ENCODE data around the gene CNOT6.

Gene CNOT6

DNA sequence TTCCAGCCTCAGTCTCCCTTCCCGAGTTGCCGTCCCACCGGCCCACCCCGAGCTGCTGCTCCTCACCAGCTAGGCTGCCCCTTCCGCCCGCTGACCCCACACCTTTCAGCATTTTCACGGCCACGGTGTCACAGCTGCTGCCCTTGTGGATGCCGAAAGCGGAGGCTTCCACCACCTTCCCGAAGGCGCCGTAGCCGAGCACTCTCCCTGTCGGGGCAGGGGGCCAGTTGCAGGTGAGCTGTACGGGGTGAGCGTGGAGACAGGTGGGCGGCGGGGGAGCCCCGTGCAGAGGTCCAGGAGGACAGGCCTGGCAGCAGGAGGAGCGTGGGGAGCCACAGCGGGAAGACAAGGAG is 125.4 kb downstream of the CNOT6 start:
- DNase-seq (ENCODE audit: low read depth in 2 of 2): no peak

DNA sequence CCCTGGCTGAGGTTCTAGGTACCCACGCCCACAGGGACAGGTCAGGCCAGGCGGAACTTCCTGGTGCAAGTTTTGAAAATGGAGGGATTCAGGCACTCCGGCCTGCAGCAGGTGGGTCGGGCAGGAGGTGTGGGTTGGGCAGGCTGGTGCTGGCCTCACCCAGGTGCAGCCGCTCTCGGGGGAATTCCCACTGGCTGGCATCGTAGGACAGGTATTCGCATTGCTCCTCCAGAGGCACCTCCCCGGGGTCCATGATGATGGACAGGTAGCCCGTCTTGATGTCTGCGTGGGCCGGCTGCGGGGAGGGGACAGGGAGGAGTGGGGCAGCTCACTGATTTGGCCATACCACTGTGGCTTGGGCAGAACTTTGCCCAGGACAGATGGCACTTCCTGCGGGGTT is 125.8 kb downstream of the CNOT6 start:
- no peak for DNase-seq (ENCODE audit: low read depth in 2 of 2)

DNA sequence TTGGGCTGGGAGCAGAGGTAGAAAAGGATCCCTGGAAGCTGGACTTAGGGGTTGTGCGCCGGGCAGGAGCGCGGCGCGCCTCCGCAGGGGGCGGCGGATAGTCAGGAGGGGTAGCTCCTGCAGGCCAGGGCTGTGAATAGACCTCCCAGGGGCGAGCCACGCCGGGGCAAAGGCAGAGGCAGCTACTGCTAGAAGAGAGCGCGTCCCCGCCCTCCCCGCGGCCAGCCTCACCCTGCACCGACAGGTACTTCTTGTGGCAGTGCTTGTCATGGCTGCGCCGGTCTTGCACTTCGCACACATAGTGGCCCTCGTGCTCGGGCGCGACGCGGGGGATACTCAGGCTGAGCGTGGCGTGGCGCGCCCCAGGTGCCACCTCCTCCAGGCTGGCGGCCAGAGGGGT is 127.1 kb downstream of the CNOT6 start:
- DNase-seq (ENCODE audit: low read depth in 2 of 2): no peak

DNA sequence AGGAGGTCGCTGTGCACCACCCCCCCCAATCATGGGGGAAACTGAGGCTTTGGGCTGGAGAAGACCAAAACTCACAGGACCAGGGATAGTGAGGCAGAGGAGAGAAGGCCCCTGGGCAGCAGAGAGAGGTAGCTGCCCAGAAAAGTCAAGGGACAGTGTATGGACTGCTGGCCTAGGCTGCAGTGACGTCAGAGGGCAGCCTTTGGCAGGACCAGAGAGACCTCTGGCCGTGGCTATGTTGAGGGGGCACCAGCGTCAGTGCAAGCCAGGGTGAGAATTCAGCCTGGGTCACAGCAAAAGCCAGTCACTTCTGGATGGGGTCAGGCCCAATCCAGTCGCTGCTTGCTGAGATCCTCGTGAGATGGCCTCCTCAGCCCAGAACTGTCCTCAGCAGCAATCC is 128.7 kb downstream of the CNOT6 start:
- DNase-seq (ENCODE audit: low read depth in 2 of 2): no peak

DNA sequence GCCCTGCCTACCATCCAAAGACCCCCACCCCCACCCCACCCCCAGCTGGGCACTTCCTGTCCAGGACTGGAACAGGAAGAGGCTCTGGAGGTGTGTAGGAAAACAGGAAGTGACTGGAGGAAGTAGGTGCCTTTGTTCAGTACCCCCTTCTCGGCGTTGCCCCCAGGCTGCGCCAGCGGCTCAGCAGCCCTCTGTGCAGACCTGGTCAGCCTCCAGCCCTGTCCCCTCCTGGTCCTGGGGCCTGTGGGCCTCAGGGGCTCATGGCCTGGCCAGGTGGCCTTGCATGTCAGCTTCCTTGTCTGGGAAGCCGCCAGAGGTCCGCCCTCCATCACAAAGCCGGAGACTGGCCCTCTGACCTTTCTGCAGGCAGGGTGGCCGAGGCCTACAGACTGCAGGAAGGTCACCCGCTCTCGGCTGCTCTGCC is 129.2 kb downstream of the CNOT6 start:
- DNase-seq (ENCODE audit: low read depth in 2 of 2): no peak

DNA sequence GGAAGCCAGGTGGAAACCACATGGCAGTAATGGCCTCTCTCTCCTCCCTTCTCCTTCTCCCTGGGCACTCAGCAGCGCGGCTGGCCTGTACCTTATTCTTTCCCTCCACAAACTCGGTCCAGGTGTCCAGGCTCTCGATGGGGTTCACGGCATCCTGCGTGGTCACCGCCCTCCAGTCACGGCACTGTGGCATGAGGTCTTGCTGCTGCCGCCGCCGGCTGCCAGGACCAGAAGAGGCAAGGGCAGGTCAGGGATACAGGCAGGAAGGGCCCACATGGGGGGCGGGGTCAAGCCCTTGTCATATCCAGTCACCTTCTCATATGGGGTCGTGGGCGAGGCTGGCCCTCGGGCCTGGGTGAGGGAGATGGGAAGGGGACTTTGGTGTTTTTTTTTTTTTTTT is 129.7 kb downstream of the CNOT6 start:
- DNase-seq (ENCODE audit: low read depth in 2 of 2): no peak

DNA sequence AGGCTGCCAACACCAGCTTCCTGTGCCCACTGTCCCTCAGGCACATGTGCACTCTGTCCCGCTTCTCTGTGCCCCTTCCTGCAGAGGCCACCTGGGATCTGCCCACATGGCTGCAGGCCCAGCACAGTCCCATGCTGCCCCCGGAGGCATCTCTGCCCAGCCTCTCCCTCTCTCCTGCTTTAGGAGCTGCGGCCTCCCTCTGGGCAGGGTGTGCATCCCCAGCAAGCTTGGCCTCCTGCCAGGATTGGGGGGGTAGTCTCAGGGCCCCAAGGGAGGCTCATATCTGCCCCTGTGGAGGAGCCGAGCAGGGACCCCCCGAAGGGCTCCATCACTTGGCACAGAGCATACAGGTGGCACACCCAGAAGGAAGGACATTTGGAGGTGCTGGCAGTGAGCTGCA is 130.4 kb downstream of the CNOT6 start:
- DNase-seq (ENCODE audit: low read depth in 2 of 2): no peak

DNA sequence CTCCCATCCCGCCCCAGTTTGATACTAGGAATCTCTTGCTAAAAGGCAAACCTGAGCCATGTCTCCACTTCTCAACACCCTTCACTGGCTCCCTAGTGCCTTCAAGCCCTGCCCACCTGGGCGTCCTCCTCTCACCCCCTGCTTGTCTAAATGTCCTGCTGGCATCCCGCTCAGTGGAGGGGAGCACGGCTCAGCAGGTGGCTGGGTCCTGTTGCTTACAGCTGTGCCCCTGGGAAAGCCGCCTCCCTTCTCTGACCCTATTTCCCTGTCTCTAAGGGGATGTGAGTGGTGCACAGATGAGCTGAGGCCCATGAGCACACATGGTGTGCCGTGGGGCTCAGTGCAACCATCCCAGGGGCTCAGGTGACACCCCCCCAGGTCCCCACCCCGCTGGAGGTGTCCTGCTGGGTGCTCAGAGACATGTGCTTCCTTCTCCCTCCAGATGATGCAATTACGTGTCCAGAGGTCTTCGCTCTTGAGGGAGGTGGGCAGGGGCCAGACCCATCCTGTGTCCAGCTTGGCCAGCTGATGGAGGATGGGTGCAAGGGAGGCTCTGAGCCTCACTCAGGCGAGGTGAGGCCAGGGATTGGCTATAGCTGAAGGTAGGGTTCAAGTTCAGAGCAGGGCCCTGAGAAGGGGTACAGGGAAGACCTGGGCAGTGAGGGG is 131.1 kb downstream of the CNOT6 start:
- no peak for DNase-seq (ENCODE audit: low read depth in 2 of 2)

DNA sequence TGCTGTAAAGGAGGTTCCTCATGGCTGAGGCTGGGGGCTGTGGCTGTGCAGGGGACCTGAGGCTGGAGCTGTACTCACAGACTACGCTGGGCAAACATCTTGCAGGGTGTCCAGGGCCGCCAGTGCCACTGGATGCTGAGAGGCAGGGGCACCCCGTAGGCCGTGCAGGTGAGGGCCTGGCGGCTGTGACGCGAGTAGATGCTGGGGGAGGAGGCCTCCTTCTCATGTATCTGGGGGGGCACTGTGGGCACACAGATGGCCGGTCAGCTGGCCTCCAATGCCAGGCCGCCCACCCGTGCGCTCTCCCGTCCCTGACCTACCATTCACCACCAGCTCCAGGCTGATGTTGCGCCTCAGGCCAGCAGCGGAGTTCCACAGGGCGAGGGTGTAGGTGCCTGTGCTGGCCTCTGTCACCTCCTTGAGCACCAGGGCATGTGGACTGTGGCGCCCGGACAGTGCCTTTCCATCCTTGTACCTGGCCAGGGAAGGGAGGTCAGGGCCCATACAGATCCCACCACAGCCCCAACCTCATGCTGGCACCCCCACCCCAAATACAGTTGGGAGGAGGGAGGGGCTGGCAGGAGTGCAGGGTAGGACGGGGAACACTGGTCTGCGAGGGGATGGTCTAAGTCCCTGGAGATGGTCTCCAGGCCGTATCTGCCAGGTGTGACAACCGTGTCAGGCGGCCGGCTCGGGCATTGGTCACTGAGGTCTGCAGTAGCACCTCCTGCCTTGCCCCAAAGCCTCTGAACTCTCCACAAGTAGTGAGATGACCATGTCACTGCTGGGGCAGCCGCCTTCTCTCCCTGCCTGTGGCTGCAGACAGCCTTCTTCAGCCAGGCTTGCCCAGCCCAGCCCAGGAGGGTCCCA is 131.8 kb downstream of the CNOT6 start:
- no peak for DNase-seq (ENCODE audit: low read depth in 2 of 2)

DNA sequence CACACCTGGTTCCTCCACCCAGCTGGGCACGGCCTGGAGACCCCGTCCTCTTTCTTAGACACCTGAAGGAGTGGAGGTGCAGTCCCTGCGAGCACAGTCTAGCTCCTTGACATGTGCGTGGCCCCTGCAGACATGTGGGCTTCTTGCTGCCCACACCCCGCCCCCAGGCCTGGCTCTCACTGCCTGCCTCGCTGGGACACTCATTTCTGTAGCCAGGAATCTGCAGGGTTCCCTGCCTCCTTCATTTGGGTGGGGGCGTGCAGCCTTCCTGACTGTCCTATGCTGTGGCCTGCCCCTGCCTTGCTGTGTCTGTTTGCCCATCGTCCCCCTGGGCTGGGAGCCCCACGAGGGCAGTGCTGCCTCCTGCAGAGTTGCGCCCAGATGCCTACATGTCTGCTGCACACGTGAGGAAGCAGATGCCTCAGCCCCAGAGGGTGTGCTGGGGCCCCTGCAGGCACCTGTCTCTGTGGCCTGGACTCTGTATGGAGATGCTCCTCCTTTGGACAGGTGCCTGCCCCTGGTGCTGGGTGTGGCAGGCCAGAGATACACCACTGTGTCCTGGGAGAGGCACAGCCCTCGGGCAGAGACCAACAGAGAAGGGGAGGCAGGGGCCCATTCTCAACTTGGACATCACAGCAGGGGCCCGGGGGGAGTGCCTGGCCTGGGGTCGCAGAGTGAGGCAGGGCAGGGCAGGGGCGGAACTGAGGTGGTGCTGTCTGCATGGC is 132.6 kb downstream of the CNOT6 start:
- no peak for DNase-seq (ENCODE audit: low read depth in 2 of 2)

DNA sequence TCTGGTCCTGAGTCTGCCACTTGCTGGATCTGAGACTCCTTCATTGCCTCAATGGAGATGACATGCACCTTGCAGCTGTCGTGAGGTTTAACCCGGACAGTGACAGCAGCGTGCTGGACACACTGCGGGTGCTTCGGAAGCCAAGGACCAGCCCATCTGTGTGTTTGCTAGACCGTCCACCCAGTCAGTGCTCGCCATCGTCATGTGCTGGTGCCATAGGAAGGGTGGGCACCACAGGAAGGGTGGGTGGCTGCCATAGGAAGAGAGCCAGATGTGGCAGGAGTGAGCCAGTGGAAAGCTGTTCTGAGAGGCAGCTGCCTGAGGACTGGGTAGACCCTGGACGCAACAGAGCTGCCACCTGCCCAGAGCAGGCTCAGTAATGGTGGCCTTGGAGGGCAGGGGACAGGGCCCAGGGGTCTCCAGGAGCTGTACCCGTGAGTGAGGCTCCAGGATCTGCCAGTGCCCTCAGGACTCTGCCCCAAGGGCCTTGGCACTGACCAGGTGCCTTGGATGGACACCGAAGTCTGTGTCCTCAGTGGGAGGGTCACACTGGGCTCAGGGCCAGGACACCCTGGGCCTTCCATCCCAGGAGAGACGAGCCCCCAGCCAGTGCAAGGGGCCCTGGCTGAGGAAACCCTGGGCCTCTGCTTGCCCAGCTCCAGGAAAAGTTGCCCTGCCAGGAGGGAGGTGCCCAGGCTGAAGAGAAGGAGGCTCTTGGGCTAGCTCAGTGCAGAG is 133.4 kb downstream of the CNOT6 start:
- no peak for DNase-seq (ENCODE audit: low read depth in 2 of 2)
